Gastrocnemius medialis (tissue), 4 donors: ENCODE measurements around the gene CAMTA2. TPM values are rescaled to one million over a fixed set of nuclear protein-coding genes. Genes with fewer than 3 reads are reported as not detected.

Experiments
- ATAC-seq, 2 donors: fragments of 150-250 bp; one replicate each; pipeline ENCODE4 v1.9.1; 2016
- DNase-seq, 2 donors: peaks; one replicate each; pipeline ENCODE4 v3.0.0-alpha.2; 2019
- H3K27ac ChIP-seq, 4 donors: fragments of 200-600 bp; sonication (generic); 1 replicate in 1 of 4; 2 replicates in 3 of 4; pipeline ENCODE4 v1.5.1; 2016 to 2018; ENCODE audit warnings: mild to moderate bottlenecking in 2 of 4, moderate library complexity in 1 of 4
- H3K27me3 ChIP-seq, 3 donors: fragments of 200-600 bp; sonication (generic) in 2 of 3; 1 replicate in 1 of 3; 2 replicates in 2 of 3; pipeline versions ENCODE4 v1.5.1 to v1.6.0; 2016 to 2019; ENCODE audit warnings: mild to moderate bottlenecking in 1 of 3, moderate library complexity in 1 of 3
- H3K36me3 ChIP-seq, 2 donors: fragments of 200-600 bp; sonication (generic) in 1 of 2; one replicate each; pipeline ENCODE4 v1.5.1; 2017 to 2018
- H3K4me1 ChIP-seq, 2 donors: fragments of 200-600 bp; sonication (generic) in 1 of 2; one replicate each; pipeline ENCODE4 v1.5.1; 2016 to 2017; ENCODE audit warnings: mild to moderate bottlenecking in 2 of 2
- H3K4me3 ChIP-seq, 4 donors: fragments of 200-600 bp; sonication (generic) in 3 of 4; 1 replicate in 1 of 4; 2 replicates in 3 of 4; pipeline ENCODE4 v1.5.1; 2016 to 2019; ENCODE audit warnings: mild to moderate bottlenecking in 2 of 4
- H3K9me3 ChIP-seq, 3 donors: fragments of 200-600 bp; sonication (generic) in 2 of 3; 1 replicate in 1 of 3; 2 replicates in 2 of 3; pipeline ENCODE4 v1.5.1; 2016 to 2019
- POLR2A ChIP-seq, 2 donors: fragments of 450-650 bp; IDR thresholded peaks; one replicate each; pipeline ENCODE4 v1.6.1; 2017; ENCODE audit warnings: antibody characterized with exemption in 2 of 2, mild to moderate bottlenecking in 2 of 2, moderate library complexity in 2 of 2
- in situ Hi-C, 4 donors: fragments of 200-750 bp; cut with MboI; loops; one replicate each; pipeline versions ENCODE4 v1.15.0 to v1.8.0; 2017; ENCODE audit warnings: low sequenced_read_pairs in 4 of 4
- intact Hi-C: fragments of 100-400 bp; cut with DNase I; formaldehyde crosslinking; loops from one replicate; pipeline ENCODE4 v1.15.1; 2023; ENCODE audit warnings: low total_unique reads
- microRNA-seq, 2 donors: library from miRNA; unstranded; fragments of <30 nt; microRNA quantifications; one replicate each; pipeline ENCODE4, GENCODE V29; 2016; ENCODE audit warnings: borderline replicate concordance in 2 of 2
- total RNA-seq, 4 donors: library from RNA; depleted of rRNA; stranded (reverse); fragments of >200 nt; gene quantifications; one replicate each; pipeline versions ENCODE4 v1.1.0 to v1.2.3, GENCODE V29; 2016
- TF ChIP-seq, protein P1 (sequence below), 5 experiments: fragments of 450-650 bp in 3 of 5; fragments of 200-600 bp in 2 of 5; sonication (generic) in 2 of 5; IDR thresholded peaks in 4 of 5; conservative IDR thresholded peaks in 1 of 5; 1 replicate in 4 of 5; 2 replicates in 1 of 5; pipeline ENCODE4 v1.5.1; 2016 to 2019; ENCODE audit warnings: antibody characterized with exemption in 5 of 5, mild to moderate bottlenecking in 3 of 5, moderate library complexity in 3 of 5

The CAMTA2 gene
- total RNA-seq, 4 donors from 2014 or later: 19.1 to 46.4 (median 36.4) TPM

DNA sequence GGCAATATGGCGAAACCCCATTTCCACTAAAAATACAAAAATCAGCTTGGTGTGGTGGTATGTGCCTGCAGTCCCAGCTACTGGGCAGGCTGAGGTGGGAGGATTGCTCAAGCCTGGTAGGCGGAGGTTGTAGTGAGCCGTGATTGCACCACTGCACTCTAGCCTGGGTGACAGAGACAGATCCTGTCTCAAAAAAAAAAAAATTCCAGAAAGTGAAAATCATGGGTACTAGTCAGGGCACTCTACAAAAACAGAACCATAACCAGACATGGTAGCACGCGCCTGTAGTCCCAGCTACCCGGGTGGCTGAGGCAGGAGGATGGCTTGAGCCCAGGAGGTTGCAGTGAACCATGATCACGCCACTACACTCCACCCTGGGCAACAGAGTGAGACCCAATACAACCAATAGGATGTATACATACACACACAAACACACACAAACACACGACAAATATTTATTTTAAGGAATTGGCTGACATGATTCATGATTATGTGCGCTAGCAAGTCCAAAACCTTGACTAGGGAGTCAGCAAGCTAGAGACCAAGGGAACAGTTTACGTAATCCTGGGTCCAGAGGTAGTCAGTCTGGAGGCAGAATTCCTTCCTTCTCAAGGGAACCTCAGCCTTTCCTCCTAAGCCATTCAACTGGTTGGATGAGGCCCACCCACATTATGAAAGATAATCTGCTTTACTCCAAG lies 67.0 kb downstream of the CAMTA2 start:
- ATAC-seq (peak in 1 of 2 donors; percentile 21), DNase-seq (no peak)
- Histone ChIP-seq H3K4me1 (no peaks in the 10 kb centered on the region), H3K27me3 (no peaks in the 10 kb centered on the region), H3K27ac (no peak overlapping the region), H3K36me3 (no peaks in the 10 kb centered on the region), H3K4me3 (no peak overlapping the region), H3K9me3 (no peaks in the 10 kb centered on the region)
- in situ Hi-C loops (no loop called here), intact Hi-C loops (no loop called here)
- no peak for TF ChIP-seq POLR2A (IDR thresholded peaks at IDR 0.05)
- TF ChIP-seq, protein P1, sequence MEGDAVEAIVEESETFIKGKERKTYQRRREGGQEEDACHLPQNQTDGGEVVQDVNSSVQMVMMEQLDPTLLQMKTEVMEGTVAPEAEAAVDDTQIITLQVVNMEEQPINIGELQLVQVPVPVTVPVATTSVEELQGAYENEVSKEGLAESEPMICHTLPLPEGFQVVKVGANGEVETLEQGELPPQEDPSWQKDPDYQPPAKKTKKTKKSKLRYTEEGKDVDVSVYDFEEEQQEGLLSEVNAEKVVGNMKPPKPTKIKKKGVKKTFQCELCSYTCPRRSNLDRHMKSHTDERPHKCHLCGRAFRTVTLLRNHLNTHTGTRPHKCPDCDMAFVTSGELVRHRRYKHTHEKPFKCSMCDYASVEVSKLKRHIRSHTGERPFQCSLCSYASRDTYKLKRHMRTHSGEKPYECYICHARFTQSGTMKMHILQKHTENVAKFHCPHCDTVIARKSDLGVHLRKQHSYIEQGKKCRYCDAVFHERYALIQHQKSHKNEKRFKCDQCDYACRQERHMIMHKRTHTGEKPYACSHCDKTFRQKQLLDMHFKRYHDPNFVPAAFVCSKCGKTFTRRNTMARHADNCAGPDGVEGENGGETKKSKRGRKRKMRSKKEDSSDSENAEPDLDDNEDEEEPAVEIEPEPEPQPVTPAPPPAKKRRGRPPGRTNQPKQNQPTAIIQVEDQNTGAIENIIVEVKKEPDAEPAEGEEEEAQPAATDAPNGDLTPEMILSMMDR (IDR thresholded peaks at IDR 0.05 in 4 of 5, conservative IDR thresholded peaks at IDR 0.05 in 1 of 5): no peak

DNA sequence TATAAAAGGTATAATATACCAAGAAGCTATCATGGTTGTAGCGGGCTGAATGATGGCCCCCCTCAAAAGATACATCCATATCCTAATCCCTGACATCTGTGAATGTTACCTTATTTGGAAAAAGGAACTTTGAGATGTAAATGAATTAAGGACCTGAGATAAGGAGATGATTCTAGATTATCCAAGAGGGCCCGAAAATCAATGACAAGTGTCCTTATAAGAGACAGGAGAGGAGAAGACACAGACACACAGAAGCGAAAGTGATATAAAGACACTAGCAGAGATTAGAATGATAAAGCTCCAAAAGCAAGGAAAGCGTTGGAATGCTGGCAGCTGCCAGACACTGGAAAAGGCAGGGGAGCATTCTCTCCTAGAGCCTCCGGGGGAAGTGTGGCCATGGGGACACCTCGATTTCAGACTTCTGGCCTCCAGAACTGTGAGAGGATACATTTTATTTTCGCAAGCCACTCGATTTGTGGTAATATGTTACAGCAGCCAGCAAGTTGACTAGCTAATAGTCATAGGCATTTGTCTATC lies 67.9 kb downstream of the CAMTA2 start:
- TF ChIP-seq, protein P1 (IDR thresholded peaks at IDR 0.05 in 4 of 5, conservative IDR thresholded peaks at IDR 0.05 in 1 of 5): no peak
- no peak for TF ChIP-seq POLR2A (IDR thresholded peaks at IDR 0.05)
- Histone ChIP-seq H3K4me1 (no peaks in the 10 kb centered on the region), H3K27ac (no peak overlapping the region), H3K27me3 (no peaks in the 10 kb centered on the region), H3K9me3 (no peaks in the 10 kb centered on the region), H3K36me3 (no peaks in the 10 kb centered on the region), H3K4me3 (no peak overlapping the region)
- no peak for DNase-seq
- ATAC-seq: no peak
- in situ Hi-C loops (loop anchor here in 3 of 4 donors (10.0 kb wide), 2 partner anchors 65 to 145 kb away; partner anchors contain the start of gene CAMTA2 (in 3 of the 3)), intact Hi-C loops (no loop called here)

Small RNAs within 50 kb of the gene (microRNA-seq; reads per million reads assigned to microRNA genes)
- gene MIR6864 (0 to 0.85 reads per million in 2 donors), gene MIR6865 (0 reads per million in 2 donors)

Other genes with a start within 250 kb of the CAMTA2 start
- not detected for gene ZMYND15, start 247.8 kb downstream of the CAMTA2 start, total RNA-seq
- 1 to 10 TPM; 1.2 to 2.1 (median 1.4) TPM for gene CXCL16, start 247.7 kb downstream of the CAMTA2 start, total RNA-seq
- under 1 TPM in 1 of 4 donors, not detected in 3; 0.64 TPM for gene TM4SF5, start 215.8 kb downstream of the CAMTA2 start, total RNA-seq
- gene VMO1, start 201.3 kb downstream of the CAMTA2 start, total RNA-seq: 1 to 10 TPM in 3 of 4 donors, not detected in 1; 1.4 to 7.2 (median 3.8) TPM
- under 1 TPM in 1 of 4 donors, not detected in 3; 0.53 TPM for gene GLTPD2, start 198.7 kb downstream of the CAMTA2 start, total RNA-seq
- gene PSMB6, start 191.5 kb downstream of the CAMTA2 start, total RNA-seq: 100 to 1,000 TPM; 365 to 662 (median 479) TPM
- 1 to 10 TPM; 2.8 to 5.8 (median 4.2) TPM for gene PLD2, start 180.5 kb downstream of the CAMTA2 start, total RNA-seq
- 10 to 100 TPM; 11.7 to 20.2 (median 15.3) TPM for gene MINK1, start 154.3 kb downstream of the CAMTA2 start, total RNA-seq
- under 1 TPM in 2 of 4 donors, not detected in 2; 0.10 to 0.33 TPM for gene C17orf107, start 88.1 kb downstream of the CAMTA2 start, total RNA-seq
- 1 to 10 TPM in 1 of 4 donors, under 1 TPM in 2, not detected in 1; 0.33 to 1.9 (median 0.52) TPM for gene CHRNE, start 84.6 kb downstream of the CAMTA2 start, total RNA-seq
- gene GP1BA, start 55.4 kb downstream of the CAMTA2 start, total RNA-seq: not detected
- gene SLC25A11, start 47.6 kb downstream of the CAMTA2 start, total RNA-seq: 100 to 1,000 TPM in 2 of 4 donors, 10 to 100 TPM in 2; 52.6 to 106 (median 81.7) TPM
- 10 to 100 TPM; 51.2 to 99.5 (median 75.2) TPM for gene RNF167, start 47.4 kb downstream of the CAMTA2 start, total RNA-seq
- gene PFN1, start 39.1 kb downstream of the CAMTA2 start, total RNA-seq: 100 to 1,000 TPM; 304 to 750 (median 599) TPM
- gene ENO3, start 36.6 kb downstream of the CAMTA2 start, total RNA-seq: 1,000 to 10,000 TPM; 1,434 to 5,473 (median 3,204) TPM
- gene SPAG7, start 19.9 kb downstream of the CAMTA2 start, total RNA-seq: 100 to 1,000 TPM in 1 of 4 donors, 10 to 100 TPM in 3; 78.6 to 114 (median 91.0) TPM
- gene INCA1, start 9.8 kb upstream of the CAMTA2 start, total RNA-seq: 1 to 10 TPM; 1.9 to 5.7 (median 4.3) TPM
- gene KIF1C, start 10.3 kb upstream of the CAMTA2 start, total RNA-seq: 100 to 1,000 TPM; 327 to 543 (median 393) TPM
- gene SLC52A1, start 47.8 kb upstream of the CAMTA2 start, total RNA-seq: not detected
- 10 to 100 TPM in 1 of 4 donors, 1 to 10 TPM in 3; 6.1 to 11.4 (median 7.6) TPM for gene ZFP3, start 90.8 kb upstream of the CAMTA2 start, total RNA-seq
- gene ZNF232, start 124.2 kb upstream of the CAMTA2 start, total RNA-seq: 10 to 100 TPM in 1 of 4 donors, 1 to 10 TPM in 3; 5.8 to 13.5 (median 7.7) TPM
- under 1 TPM; 0.26 to 0.97 (median 0.63) TPM for gene USP6, start 128.4 kb upstream of the CAMTA2 start, total RNA-seq
- 1 to 10 TPM; 1.1 to 6.7 (median 2.9) TPM for gene ZNF594, start 204.2 kb upstream of the CAMTA2 start, total RNA-seq
- 1 to 10 TPM in 1 of 4 donors, under 1 TPM in 3; 0.27 to 1.8 (median 0.37) TPM for gene SCIMP, start 247.2 kb upstream of the CAMTA2 start, total RNA-seq